GM12872 (cell line): ENCODE data around the gene CTNNA2.

Source experiments
- TF ChIP-seq, protein P1 (sequence below): IDR thresholded peaks from 3 replicates; pipeline ENCODE4 v1.5.1; 2011; ENCODE audit warnings: low read depth, mild to moderate bottlenecking, low read length, moderate library complexity; ENCODE audit not compliant: insufficient read depth

Gene CTNNA2

DNA sequence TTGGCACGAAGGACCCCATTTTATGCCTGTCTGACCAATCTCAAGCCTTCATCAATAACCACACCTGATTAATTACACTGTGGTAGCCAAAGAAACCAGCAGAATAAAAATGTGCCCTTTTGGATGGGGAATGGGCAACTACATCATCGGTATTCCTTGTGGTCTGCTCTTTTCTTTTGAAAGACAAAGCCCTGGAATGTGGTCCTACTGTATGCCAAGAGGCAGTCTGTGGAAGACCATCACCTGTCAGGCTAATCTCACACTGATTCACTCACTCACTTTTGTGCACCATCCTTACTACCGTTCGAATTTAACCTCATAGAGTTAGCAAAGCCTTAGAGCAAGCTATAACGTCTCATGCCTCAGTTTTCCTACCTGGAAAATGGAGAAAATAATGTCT, 1066.9 kb downstream of the CTNNA2 start:
- TF ChIP-seq, protein P1, sequence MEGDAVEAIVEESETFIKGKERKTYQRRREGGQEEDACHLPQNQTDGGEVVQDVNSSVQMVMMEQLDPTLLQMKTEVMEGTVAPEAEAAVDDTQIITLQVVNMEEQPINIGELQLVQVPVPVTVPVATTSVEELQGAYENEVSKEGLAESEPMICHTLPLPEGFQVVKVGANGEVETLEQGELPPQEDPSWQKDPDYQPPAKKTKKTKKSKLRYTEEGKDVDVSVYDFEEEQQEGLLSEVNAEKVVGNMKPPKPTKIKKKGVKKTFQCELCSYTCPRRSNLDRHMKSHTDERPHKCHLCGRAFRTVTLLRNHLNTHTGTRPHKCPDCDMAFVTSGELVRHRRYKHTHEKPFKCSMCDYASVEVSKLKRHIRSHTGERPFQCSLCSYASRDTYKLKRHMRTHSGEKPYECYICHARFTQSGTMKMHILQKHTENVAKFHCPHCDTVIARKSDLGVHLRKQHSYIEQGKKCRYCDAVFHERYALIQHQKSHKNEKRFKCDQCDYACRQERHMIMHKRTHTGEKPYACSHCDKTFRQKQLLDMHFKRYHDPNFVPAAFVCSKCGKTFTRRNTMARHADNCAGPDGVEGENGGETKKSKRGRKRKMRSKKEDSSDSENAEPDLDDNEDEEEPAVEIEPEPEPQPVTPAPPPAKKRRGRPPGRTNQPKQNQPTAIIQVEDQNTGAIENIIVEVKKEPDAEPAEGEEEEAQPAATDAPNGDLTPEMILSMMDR = no peak

GRCh38 chr2:80591233-80591632, 1078.4 kb downstream of the CTNNA2 start:
- TF ChIP-seq, protein P1 = no peak

GRCh38 chr2:80592106-80592505, 1079.3 kb downstream of the CTNNA2 start:
- TF ChIP-seq, protein P1 = no peak

- TF ChIP-seq, protein P1 = no peak
Measured at GRCh38 chr2:80610108-80610507, 1097.3 kb downstream of the CTNNA2 start.

- TF ChIP-seq, protein P1 = no peak
Measured at GRCh38 chr2:80621656-80622055, 1108.8 kb downstream of the CTNNA2 start.

DNA sequence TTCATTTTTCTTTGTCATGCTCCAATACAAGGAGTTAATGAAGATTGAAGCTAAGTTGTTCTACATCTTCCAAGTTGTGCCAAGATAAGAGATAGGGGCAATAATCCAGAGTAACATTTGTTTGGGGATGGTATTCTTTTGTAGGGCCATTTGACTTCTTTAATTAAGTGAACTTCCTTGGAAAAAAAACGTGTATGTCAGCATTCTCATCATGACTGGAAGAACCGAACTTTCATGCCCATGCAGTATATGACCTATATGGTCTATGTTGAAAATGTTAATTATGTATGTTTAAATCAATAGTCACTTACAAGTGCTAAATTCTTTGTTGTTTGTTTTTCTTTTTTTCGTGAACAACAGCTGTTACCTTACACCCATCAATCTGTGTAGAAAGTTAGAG, 1111.2 kb downstream of the CTNNA2 start:
- TF ChIP-seq, protein P1 = no peak

- TF ChIP-seq, protein P1 = no peak
Measured at GRCh38 chr2:80634590-80634989, 1121.7 kb downstream of the CTNNA2 start.

GRCh38 chr2:80638783-80639182, 1125.9 kb downstream of the CTNNA2 start:
- TF ChIP-seq, protein P1 = no peak
